Keratinocyte (primary cell): ENCODE results near the gene HUS1B. TPM values are rescaled to one million over a fixed set of nuclear protein-coding genes. Genes with fewer than 3 reads are reported as not detected.

Source experiments
- DNase-seq: peaks from one replicate; pipeline ENCODE4 v3.0.0-alpha.2; 2011; ENCODE audit warnings: low read depth, missing footprints, low spot score
- FAIRE-seq: peaks from 2 replicates; lab custom pipeline; 2011; peaks lifted over from hg19 to GRCh38; lab: Jason Lieb, UNC
- H2AFZ ChIP-seq: 2 replicates; pipeline ENCODE4 v1.6.0; 2012; ENCODE audit warnings: low read length, control low read depth, inconsistent platforms; ENCODE audit not compliant: control insufficient read depth
- H3K27ac ChIP-seq: 2 replicates; pipeline ENCODE4 v1.5.1; 2011; ENCODE audit warnings: low read length; ENCODE audit not compliant: control insufficient read depth, insufficient read depth
- H3K27me3 ChIP-seq: 3 replicates; pipeline ENCODE4 v1.6.0; 2011; ENCODE audit warnings: low read length; ENCODE audit not compliant: control insufficient read depth, insufficient read depth; ENCODE audit errors: extremely low read depth
- H3K36me3 ChIP-seq, 2 experiments: 2 replicates in 1 of 2; 3 replicates in 1 of 2; pipeline ENCODE4 v1.5.1; 2011; ENCODE audit warnings: low read length in 2 of 2, mild to moderate bottlenecking in 1 of 2; ENCODE audit not compliant: control insufficient read depth in 2 of 2, insufficient read depth in 2 of 2; ENCODE audit errors: extremely low read depth in 1 of 2
- H3K4me1 ChIP-seq: 3 replicates; pipeline ENCODE4 v1.5.1; 2011; ENCODE audit warnings: low read length; ENCODE audit not compliant: control insufficient read depth, insufficient read depth; ENCODE audit errors: extremely low read depth
- H3K4me2 ChIP-seq: 3 replicates; pipeline ENCODE4 v1.6.0; 2011; ENCODE audit warnings: low read depth, low read length; ENCODE audit not compliant: control insufficient read depth, insufficient read depth; ENCODE audit errors: extremely low read depth
- H3K4me3 ChIP-seq, 3 experiments: fragments of 200-600 bp in 1 of 3; sonication (generic) in 1 of 3; 2 replicates in 2 of 3; 3 replicates in 1 of 3; pipeline ENCODE4 v1.5.1; 2011 to 2016; ENCODE audit warnings: low read length in 3 of 3, mild to moderate bottlenecking in 3 of 3, control low read depth in 2 of 3, inconsistent platforms in 1 of 3, low read depth in 1 of 3, mixed read lengths in 1 of 3, mixed run types in 1 of 3, moderate library complexity in 1 of 3; ENCODE audit not compliant: control insufficient read depth in 2 of 3, insufficient read depth in 2 of 3; ENCODE audit errors: extremely low read depth in 1 of 3
- H3K79me2 ChIP-seq: 2 replicates; pipeline ENCODE4 v1.6.0; 2012; ENCODE audit warnings: low read length; ENCODE audit not compliant: control insufficient read depth, insufficient read depth
- H3K9ac ChIP-seq: 3 replicates; pipeline ENCODE4 v1.6.0; 2011; ENCODE audit warnings: low read length; ENCODE audit not compliant: control insufficient read depth, insufficient read depth; ENCODE audit errors: extremely low read depth
- H3K9me1 ChIP-seq: 3 replicates; pipeline ENCODE4 v1.6.0; 2011; ENCODE audit warnings: low read length; ENCODE audit not compliant: control insufficient read depth, insufficient read depth; ENCODE audit errors: extremely low read depth
- H3K9me3 ChIP-seq: 2 replicates; pipeline ENCODE4 v1.5.1; 2012; ENCODE audit warnings: low read depth, low read length; ENCODE audit not compliant: control insufficient read depth
- H4K20me1 ChIP-seq: 3 replicates; pipeline ENCODE4 v1.6.0; 2011; ENCODE audit warnings: low read length; ENCODE audit not compliant: control insufficient read depth, insufficient read depth; ENCODE audit errors: extremely low read depth
- EZH2 ChIP-seq: IDR thresholded peaks from one replicate; pipeline ENCODE4 v1.6.1; 2012; ENCODE audit warnings: inconsistent platforms, mild to moderate bottlenecking, low read length, moderate library complexity
- dilution Hi-C: fragments of 300-500 bp; cut with MboI; formaldehyde crosslinking; loops from one replicate; pipeline ENCODE4 v1.7.0; 2020; ENCODE audit warnings: low sequenced_read_pairs; ENCODE audit not compliant: extremely low pct_ligation_motif_present
- polyA plus RNA-seq, 5 experiments: library from polyadenylated mRNA; depleted of rRNA in 3 of 5; stranded (reverse) in 3 of 5; stranded (forward) in 1 of 5; unstranded in 1 of 5; fragments of >200 nt; gene quantifications; 1 replicate in 1 of 5; 2 replicates in 3 of 5; 3 replicates in 1 of 5; pipeline versions ENCODE4 v1.2.1 to v1.2.3, GENCODE V29; 2011 to 2012; ENCODE audit warnings: missing spikeins in 2 of 5, low read depth in 1 of 5, low replicate concordance in 1 of 5
- TF ChIP-seq, protein P1 (sequence below), 3 experiments: IDR thresholded peaks in 1 of 3; conservative IDR thresholded peaks in 1 of 3; optimal IDR thresholded peaks in 1 of 3; 2 replicates in 2 of 3; 3 replicates in 1 of 3; pipeline versions ENCODE3 to v1.5.1; 2011; ENCODE audit warnings: low read length in 3 of 3, mild to moderate bottlenecking in 3 of 3, moderate library complexity in 2 of 3, control low read depth in 1 of 3, inconsistent platforms in 1 of 3; ENCODE audit not compliant: insufficient read depth in 2 of 3; ENCODE audit errors: extremely low read depth in 1 of 3

The HUS1B gene
- polyA plus RNA-seq, 1 donor (not counting 4 experiments of a cell fraction or from before 2014, with no cell fraction given) = 0.13 TPM

DNA sequence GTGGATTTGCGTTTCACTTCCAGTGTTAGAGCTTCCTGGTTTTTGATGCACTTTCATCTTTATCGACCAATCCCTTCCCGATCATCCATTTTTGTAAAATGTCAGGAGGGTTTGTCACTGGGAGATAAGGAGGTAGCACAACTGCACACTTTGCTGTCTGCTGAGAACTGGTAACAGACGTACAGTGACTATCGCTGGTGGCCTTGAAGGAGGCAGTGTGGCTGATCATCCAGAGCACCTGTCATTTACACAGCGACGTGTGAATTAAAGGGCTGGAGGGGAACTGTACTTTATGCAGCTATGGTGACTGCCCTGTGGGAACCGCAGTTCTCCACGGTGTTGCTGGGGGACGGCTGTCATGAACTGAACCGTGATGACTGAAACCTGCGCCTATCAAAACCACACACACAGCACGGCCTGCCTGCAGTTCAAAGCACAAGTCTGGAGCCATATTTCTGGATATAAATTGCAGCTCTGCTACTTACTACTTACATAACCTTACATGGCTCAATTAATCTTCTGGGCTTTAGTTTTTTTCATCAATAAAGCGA lies 50.0 kb downstream of the HUS1B start:
- no peak overlapping the region for H3K4me3 ChIP-seq
- no peaks in the 10 kb centered on the region for H3K27me3 ChIP-seq
- no peak for DNase-seq
- dilution Hi-C loops = no loop called here
- no peak overlapping the region for H3K4me2 ChIP-seq
- no peak overlapping the region for H3K9ac ChIP-seq
- no peaks in the 10 kb centered on the region for H3K9me1 ChIP-seq
- H3K27ac ChIP-seq = no peak overlapping the region
- H2AFZ ChIP-seq = no peak overlapping the region
- H3K79me2 ChIP-seq = no peaks in the 10 kb centered on the region
- peaks cover 2 to 8% of the 10 kb centered on the region in 2 experiments for H3K36me3 ChIP-seq
- no peaks in the 10 kb centered on the region for H4K20me1 ChIP-seq
- TF ChIP-seq, protein P1, sequence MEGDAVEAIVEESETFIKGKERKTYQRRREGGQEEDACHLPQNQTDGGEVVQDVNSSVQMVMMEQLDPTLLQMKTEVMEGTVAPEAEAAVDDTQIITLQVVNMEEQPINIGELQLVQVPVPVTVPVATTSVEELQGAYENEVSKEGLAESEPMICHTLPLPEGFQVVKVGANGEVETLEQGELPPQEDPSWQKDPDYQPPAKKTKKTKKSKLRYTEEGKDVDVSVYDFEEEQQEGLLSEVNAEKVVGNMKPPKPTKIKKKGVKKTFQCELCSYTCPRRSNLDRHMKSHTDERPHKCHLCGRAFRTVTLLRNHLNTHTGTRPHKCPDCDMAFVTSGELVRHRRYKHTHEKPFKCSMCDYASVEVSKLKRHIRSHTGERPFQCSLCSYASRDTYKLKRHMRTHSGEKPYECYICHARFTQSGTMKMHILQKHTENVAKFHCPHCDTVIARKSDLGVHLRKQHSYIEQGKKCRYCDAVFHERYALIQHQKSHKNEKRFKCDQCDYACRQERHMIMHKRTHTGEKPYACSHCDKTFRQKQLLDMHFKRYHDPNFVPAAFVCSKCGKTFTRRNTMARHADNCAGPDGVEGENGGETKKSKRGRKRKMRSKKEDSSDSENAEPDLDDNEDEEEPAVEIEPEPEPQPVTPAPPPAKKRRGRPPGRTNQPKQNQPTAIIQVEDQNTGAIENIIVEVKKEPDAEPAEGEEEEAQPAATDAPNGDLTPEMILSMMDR (optimal IDR thresholded peaks at IDR 0.05 in 1 of 3, IDR thresholded peaks at IDR 0.05 in 1 of 3, conservative IDR thresholded peaks at IDR 0.05 in 1 of 3; ENCODE audit: extremely low read depth in 1 of 3, insufficient read depth in 2 of 3, low read length in 3 of 3) = no peak
- TF ChIP-seq EZH2 = no peak
- no peaks in the 10 kb centered on the region for H3K4me1 ChIP-seq
- H3K9me3 ChIP-seq = no peaks in the 10 kb centered on the region
- no peak for FAIRE-seq

Other genes starting within 250 kb of the HUS1B start
- gene EXOC2, start 36.0 kb upstream of the HUS1B start, polyA plus RNA-seq = 25.7 to 28.4 TPM (median 26.4 TPM) in 3 replicates